ENCODE data around the gene SLC6A1.

SLC6A1 gene

DNA sequence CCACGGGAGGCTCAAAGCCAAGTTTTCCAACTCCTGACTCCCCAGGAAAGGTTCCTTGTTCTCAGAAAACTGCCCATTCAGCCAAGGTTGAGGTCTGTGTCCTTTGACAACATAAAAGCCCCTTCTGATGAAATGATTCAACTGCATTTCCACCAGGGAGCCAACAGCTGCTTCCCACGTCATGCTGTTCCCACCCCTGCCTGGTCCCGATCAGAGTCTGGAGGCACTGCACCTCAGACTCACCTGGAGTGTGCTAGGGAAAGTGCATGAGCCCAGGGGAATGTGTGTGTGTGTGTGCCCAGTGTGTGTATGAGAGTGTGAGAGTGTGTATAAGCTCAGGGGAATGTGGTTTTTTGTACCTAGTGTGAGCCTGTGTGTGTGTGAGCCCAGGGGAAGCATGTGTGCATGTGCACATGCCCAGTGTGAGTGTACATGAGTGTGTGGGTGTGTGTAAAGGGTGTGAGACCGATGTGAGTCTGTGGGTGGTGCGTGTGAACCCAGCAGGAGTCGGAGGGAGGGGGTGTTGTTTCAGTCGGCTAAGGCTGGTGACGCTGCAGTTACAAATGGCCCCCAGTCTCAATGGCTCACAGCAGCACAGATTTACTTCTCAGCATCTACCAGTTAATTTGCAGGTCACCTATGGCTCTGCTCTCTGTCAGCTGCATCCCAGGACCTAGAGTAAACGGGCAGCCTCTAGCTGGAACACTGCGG lies 20.3 kb upstream of the SLC6A1 start:
- DNase-seq, result no peak

GRCh38 chr3:10973046-10973595 lies 19.4 kb upstream of the SLC6A1 start:
- DNase-seq, result no peak

GRCh38 chr3:10974131-10974530 lies 18.4 kb upstream of the SLC6A1 start:
- DNase-seq, result no peak

DNA sequence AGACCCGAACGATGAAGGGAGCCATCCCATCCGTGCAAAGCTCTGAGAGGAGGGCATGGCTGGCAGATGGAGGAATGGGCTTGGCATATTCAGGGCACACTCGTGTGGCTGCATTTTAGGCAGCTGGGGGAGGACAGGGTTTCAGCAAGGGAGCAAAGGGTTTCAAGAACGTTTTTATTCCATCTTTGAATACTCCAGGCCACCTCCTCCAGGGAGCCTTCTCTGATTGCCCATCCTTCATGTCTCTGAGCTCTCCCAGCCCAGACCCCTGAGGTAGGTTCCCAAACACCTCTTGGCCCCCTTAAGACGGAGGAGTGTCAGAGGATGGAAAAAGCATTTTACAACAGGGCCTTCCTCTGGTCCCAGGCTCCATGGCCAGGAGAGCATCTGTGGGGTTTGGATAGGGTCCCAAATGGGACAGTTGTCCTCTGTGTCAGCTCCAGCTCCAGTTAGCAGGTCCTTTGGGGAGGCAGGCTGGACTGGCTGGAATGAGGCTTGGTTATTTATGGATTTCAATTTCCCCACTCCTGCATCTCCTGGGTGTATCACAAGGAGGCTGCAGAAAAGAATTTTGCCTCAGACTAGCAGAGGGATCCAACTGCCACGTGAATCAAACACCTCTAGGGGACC lies 17.7 kb upstream of the SLC6A1 start:
- no peak for DNase-seq

DNA sequence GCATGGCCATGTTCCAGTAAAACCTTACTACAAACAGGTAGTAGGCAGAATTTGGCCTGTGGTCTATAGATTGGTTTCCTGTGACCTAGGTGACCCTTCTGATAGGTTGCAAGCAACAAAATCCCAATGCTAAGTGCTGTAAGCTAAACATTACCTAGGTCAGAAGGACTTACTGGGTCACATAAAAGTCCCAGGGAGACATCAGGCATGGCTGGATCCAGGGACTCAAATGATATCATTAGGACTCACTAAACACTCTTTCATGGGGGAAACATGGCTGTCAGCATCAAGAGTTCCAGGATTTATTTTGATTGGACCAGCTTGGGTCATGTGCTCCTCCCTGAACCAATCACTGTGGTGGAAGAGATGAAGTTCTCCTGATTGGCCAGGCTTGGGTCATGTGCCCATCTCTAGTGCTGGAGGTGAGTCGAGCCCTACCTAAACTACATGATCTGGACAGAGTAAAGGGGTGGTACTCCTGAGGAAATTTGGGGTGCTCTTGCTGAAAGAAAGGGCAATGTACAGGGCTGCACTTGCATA lies 16.8 kb upstream of the SLC6A1 start:
- no peak for DNase-seq

- DNase-seq, result no peak
Measured at GRCh38 chr3:10976770-10977169, 15.8 kb upstream of the SLC6A1 start.

DNA sequence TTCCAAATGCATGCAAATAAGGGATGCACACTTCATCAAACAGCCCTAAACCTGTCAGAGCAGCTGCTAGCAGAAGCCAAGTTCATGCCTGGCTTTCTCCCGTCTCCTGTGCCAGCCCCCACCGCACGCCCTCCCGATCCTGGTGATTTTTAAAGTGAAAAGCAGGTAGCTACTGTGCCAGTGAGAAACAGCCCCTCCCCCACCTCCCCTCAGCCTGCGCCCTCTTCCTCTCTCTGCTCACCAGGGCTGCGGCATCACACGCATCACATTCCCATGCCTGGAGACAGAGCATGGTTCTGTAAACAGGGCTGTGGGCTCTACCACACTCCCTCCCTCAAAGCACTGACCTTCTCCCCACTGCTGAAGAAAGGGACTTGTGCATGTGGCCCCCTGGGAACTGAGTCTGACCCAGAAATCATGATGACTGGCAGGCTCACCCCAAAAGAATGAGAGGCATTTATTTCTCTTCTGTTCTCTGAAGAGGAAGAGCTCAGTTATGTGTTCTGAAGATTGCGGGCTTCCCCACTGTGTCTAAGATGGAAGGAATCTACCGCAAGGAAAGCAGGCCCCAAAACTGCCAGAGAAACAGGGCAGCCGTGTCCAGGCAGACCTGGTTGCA lies 14.5 kb upstream of the SLC6A1 start:
- peak; percentile 90 for DNase-seq

- no peak for DNase-seq
Measured at GRCh38 chr3:10978956-10979355, 13.6 kb upstream of the SLC6A1 start.

- no peak for DNase-seq
Measured at GRCh38 chr3:10980312-10980711, 12.2 kb upstream of the SLC6A1 start.

- no peak for DNase-seq
Measured at GRCh38 chr3:10981031-10981430, 11.5 kb upstream of the SLC6A1 start.

DNA sequence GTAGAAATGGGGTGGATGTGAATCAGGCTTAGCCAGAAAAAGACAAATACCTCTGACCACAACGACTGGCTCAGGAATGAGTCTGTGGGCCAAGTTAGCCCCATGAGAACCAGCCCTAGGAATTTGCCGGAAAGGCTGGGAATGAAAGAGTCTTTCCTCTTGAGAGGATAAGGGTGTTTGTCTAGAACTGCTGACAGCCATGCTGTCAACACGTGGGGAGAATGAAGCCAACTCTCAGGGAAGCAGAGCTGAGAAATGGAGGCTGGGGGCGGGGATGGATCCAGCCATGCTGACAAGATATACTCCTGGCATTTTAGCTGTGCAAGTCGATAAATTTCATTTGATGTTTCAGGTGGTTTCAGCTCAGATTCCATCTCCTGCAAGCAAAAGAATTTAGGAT lies 10.6 kb upstream of the SLC6A1 start:
- DNase-seq, result peak; percentile 93

DNA sequence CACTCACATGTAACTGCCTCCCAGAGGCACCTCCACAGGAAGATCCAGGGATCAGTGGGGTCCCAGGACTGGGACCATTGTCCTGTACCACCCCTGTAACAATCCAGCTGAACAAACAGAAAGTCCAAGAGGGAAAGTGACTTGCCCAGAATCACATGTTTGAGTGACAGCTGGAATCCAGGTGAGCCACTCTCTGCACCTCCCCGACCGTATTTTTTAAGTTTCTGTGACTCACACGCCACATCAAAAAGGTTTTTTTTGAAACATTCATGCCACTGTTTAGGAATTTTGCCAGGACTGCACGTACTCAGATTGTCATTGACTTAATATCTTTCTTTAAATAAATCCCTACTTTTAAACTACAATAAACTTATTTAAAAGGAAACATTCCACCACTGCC lies 9.8 kb upstream of the SLC6A1 start:
- DNase-seq, result peak; percentile 20

DNA sequence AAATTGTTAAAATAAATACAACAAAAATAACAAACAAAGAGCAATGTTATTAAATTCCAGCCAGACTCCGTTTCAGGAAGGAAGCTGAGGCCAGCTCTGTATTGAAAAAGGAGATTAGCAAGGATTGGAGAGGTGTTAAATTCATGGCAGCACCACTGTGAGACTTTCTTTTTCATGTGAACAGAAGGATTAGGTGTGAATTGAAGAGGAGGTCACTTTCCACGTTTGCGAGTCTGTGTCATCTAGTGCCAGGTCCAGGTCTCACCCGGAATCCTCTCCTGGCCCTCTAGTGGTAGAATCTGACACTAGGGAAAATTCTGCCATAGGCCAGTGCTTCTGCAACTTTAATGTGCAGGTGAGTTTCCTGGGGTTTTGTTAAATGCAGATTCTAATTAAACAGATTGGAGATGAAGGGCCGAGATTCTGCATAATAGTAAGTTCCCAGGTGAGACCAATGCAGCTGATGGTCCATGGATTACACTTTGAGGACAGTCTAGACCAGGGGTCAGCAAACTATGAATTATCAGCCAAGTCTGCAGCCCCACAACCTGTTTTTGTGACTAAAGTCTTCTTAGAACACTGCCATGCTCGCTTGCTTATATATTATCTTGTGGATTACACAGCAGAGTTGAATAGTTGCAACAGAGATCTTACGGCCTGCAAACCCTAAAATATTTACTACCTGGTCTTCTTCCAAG lies 9.2 kb upstream of the SLC6A1 start:
- DNase-seq, result peak; percentile 26

DNA sequence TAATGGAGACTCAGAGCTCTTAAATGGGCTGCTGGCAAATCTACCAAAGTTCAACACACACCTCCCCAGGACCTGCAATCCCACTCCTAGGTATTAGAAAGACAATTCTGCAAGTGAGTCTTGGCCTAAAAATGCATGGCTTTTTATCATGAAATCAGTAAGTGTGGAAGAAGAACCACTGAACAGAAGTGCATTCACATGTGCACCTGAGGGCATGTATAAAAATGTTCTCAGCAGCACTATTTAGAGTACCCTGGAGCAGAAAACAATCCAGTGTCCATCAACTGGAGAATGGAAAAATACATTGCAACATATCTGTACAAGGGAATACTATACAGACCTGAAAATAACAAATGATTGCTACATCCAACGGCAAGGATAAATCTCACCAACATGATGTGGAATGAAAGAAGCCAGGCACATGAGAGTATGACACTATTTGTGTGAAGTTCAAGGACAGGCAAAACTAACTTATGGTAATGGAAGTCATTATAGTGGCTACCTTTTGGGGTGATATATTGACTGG lies 8.1 kb upstream of the SLC6A1 start:
- no peak for DNase-seq

DNA sequence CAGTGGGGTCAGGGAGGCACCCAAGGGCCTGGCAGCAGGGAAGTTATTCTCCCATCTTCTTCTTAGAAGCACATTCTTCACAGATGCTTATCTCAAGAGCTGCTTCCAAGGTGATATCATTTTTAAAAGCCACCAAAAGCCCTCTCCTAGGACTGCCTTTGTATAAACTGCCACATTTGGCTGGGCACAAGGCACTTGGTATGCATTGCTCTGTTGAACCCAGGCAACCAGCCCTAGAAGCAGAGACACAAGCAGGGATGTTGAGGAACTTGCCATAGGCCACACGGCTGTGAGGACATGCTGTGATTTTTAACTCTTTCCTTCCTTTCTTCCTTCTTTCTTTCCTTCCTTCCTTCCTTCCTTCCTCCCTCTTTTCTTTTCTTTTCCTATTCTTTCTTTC lies 7.4 kb upstream of the SLC6A1 start:
- DNase-seq, result no peak

DNA sequence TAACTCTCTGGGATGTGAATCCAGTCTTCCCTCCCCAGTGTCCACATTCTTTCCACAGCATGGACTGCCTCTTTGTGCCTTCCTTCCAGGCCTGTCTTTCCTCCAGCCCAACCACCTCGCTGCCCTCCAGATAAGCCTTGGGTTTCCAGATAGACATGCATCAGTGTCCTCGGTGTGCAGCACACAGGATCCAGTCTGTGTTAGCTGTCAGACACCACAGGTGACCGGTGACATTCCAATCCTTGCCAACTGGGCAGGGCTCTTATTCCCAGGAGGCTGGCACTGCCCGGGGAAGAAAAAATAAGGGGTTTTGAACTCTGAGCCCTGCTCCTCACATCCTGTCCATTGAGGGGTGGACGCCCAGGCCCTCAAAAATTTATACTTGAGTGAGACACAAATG lies 6.0 kb upstream of the SLC6A1 start:
- DNase-seq, result no peak

- no peak for DNase-seq
Measured at GRCh38 chr3:10988001-10988665, 4.4 kb upstream of the SLC6A1 start.

DNA sequence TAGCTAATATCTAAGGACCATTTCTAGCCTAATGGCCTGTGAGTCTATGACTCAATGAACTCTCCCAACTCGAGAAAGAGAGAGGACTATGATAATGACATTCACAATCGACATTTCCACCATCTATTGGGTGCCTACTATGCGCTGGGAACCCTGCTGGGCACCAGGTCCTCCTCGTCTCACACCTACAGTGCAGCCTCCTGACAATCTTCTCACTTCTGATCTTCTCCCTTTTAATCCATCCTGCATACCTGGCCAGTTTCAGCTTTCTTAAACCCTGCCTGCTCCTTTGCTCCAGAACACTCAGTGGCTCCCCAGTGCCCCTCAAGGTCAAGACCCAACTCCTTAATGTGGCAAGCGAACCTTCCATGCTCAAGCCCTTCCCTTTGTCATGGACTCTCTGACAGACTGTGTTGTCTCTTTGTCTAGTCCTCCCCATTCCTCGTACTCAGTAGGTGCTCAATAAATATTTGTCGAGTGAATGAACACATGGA lies 3.5 kb upstream of the SLC6A1 start:
- no peak for DNase-seq

DNA sequence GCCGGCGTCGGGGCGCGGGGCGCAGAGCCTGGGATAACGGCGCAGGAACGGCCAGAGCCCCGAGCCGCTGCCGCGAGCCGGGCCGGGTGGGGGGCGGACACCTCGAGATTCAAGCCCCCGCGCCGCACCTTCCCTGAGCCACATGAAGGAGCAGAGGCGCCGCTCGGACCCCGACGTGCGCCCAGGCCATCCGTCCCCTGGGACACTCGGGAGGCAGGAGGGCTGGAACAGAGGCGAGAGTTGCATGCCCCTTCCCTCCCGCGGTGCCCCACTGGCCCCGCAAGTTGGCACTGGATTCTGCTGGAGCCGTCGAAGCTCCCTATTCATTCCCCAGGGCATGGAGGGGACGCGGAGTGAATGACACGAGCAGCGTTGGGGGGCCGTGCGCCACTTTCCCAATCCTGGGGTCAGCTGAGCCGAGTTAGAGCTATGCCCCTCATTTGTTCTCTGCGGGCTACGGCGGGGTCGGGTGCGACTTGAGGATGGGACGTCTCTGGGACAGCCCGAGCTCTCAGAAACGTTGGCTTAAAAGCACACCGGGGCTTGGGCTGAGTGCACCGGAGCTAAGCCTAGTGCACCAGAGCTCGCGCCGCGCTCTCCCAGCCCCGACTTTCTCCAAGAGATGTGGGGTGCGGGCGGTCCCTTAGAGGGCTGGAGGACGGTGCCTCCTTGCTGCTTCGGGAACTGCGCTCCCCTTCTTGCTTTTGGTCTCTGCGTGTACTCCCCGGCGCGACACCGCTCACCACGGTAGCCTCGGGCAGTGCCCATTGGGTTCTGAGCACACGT lies 588 bp downstream of the SLC6A1 start:
- DNase-seq, result no peak

- DNase-seq, result no peak
Measured at GRCh38 chr3:10993729-10994065, 1.1 kb downstream of the SLC6A1 start.

GRCh38 chr3:10994306-10994705 lies 1.8 kb downstream of the SLC6A1 start:
- DNase-seq, result no peak

DNA sequence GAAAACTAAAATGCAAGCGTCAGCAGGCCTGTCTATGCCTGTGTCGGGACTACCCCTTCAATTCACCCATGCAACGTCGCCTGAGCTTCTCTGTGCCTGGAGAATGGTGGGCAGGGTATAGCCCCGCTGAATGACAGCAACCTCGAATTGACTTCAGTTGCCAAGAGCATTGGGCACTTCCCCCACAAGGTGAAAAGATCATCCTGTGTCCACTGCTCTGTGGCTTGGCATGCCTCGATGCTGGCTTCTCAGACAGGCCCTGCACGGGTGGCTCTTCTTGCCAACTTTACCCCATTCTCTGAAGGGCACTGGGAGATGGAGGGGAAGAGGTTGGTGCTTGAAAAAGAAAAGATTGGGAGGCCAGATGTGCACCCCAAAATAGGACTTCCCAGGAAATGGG lies 3.3 kb downstream of the SLC6A1 start:
- DNase-seq, result no peak

Measured in fibroblast of upper back skin (primary cell).